Amygdala (tissue), 56 donors: ENCODE data around the gene KRTAP19-4.
"Not testable (repeated sequence)": the region's sequence is repeated elsewhere in the genome, so short reads cannot be mapped to it uniquely, and the experiment has no call there.

Experiments used
- DNase-seq, 56 donors: peaks; one replicate each; lab custom pipeline; 2025; lab: John Stamatoyannopoulos, UW

The KRTAP19-4 gene, protein sequence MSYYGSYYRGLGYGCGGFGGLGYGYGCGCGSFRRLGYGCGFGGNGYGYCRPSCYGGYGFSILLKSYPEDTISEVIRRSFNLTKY

GRCh38 chr21:30497065-30497464 lies at the start of gene KRTAP19-4:
Gene KRTAP19-4, minus strand, starts transcription at chr21:30497165. Its CDS starts 55 bp downstream, at chr21:30497110.
- no peak for DNase-seq

- DNase-seq, result no peak
Measured at GRCh38 chr21:30541764-30542163, 44.8 kb upstream of the KRTAP19-4 start, which contains the start of gene KRTAP19-6. Gene KRTAP19-6, minus strand, starts transcription at chr21:30541864. Its CDS starts 31 bp downstream, at chr21:30541833.

DNA sequence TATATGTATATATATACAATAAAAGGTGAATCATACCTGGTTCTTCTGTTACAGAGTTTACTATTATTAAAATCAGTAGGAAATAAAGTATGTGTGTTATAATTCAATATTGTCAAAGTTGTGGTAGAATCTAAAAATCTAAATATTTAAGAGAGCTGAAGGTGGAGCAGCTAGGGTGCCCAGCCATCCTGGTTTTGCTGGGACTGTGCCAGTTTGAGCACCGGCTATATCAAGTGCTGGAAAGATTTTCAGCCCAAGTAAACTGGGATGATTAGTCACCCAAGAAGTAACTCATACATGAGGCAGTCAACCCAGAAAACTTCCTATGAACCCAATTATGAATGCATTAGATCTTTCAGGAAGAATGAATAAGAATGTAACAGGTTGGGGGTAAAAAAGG lies 21.9 kb upstream of the KRTAP19-4 start:
- no peak for DNase-seq

DNA sequence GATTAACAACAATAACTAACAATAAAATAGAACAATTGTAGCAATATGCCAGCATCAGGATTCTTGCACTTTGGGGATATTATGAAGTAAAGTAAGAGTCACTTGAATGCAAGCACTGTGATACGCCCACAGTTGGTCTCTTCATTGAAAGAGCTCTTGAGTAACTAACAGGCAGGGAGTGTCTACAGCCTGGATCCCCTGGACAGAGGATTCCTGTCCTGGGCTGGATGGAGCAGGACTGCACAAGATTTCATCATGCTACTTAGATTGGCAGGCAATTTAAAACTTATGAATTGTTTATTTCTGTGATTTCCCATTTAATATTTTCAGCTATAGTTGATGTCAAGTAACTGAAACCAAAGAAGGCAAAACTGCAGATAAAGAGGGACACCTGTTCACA lies 18.7 kb upstream of the KRTAP19-4 start:
- DNase-seq, result no peak

- not testable (repeated sequence) for DNase-seq
Measured at GRCh38 chr21:30505621-30506205, 8.7 kb upstream of the KRTAP19-4 start.

- DNase-seq, result no peak
Measured at GRCh38 chr21:30502041-30502440, 5.1 kb upstream of the KRTAP19-4 start, which contains the start of gene KRTAP19-5. Gene KRTAP19-5, minus strand, starts transcription at chr21:30502141. Its CDS starts 51 bp downstream, at chr21:30502090.

DNA sequence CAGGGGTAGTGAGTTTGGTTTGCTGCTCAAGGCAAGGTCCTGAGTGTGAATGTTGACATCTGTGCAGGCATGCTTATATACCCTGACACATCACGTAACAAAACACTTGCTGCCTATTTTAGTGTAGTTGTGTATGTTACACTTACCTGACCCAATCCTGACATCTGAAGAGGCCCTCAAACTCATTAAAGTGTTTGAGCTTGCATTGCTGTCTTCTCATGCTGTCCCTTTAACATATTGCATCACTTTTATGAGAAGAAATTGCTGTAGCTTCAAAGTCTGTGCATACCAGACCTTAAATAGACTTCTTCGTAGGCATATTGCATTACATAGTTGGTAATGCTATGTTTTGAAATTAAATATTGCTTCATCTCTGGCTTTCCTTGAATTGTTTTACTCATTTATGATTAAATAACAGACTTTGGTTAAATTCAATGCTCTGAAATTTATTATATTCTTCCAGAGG lies 5.0 kb downstream of the KRTAP19-4 start, which contains the start of gene KRTAP19-3:
KRTAP19-3 (minus strand) TSS at position 51 of the 466 bp plus-strand sequence. CDS start 56 bp downstream, outside the sequence.
- no peak for DNase-seq

DNA sequence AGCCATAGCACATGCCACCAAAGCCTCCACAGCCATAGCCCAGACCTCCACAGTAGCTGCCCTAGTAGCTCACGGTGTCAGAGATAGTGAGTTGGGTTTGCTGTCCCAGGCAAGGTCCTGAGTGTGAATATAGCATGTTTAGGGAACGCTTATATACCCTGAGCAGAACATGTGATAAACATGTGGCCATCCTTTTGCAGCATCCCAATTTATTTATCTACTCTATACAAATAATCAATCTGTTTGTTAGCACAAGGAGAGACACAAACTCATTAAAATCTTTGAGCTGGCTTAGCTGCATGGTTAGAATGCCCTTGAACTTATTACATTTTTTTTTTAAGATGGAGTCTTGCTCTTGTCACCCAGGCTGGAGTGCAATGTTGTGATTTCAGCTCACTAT lies 9.6 kb downstream of the KRTAP19-4 start, which contains the start of gene KRTAP19-2:
KRTAP19-2 (minus strand) TSS at position 101 of the 400 bp plus-strand sequence; CDS start at position 13, 88 bp downstream.
- DNase-seq, result no peak

DNA sequence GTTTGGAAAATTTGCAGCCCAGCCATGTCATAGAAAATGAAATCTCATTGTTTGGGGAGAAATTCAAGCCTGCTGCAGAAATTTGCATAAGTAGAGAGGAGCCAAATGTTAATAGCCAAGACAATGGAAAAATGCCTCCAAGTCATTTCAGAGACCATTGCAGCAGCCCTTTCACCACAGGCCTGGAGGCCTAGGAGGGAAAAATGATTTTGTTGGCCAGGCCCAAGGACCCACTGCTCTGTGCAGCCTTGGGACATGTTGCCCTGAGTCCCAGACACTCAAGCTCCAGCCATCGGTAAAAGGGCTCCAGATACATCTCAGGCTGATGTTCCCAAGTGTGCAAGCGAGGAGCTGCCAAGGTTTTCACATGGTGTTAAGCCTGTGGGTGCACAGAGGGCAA lies 10.8 kb downstream of the KRTAP19-4 start:
- DNase-seq, result no peak

- DNase-seq, result no peak
Measured at GRCh38 chr21:30482130-30482529, 14.8 kb downstream of the KRTAP19-4 start.

DNA sequence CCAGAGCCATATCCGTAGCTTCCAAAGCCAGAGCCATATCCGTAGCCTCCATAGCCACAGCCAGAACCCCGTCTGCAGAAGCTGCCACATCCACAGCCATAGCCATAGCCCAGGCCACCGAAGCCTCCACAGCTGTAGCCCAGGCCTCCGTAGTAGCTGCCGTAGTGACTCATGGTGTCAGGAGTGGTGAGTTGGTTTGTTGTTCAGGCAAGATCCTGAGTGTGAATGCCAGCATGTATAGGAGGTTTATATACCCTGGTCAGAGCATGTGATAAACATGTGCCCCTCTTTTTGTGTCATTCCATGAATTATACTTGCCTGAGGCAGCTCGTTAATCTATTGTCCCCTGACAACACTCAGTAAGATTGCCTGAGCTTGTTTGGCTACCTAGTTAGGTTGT lies 16.8 kb downstream of the KRTAP19-4 start, which contains the start of gene KRTAP19-1:
KRTAP19-1 (minus strand) TSS at position 223 of the 400 bp plus-strand sequence; CDS start at position 173, 50 bp downstream.
- DNase-seq, result no peak

GRCh38 chr21:30479259-30479658 lies 17.7 kb downstream of the KRTAP19-4 start:
- no peak for DNase-seq

DNA sequence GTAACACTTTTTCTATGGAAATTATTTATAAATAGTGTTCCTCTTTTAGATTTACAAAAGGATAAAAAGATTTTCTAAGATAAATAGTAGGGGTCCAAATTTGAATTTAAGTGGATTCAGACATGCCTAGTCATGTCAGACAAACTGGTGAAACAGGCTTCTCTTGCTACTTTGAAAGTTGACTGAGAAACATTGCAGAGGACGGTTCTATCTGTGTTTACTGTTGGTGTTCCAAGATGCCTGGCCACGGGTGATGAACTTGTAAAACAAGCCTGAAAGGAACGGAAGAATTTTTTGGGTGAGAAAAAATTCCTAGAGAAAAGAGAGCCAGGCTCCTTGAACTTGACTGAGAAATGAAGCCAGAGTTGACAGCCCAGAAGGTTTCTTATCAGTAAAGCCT lies 19.0 kb downstream of the KRTAP19-4 start:
- no peak for DNase-seq

GRCh38 chr21:30468900-30469714 lies 27.9 kb downstream of the KRTAP19-4 start:
- no peak for DNase-seq

DNA sequence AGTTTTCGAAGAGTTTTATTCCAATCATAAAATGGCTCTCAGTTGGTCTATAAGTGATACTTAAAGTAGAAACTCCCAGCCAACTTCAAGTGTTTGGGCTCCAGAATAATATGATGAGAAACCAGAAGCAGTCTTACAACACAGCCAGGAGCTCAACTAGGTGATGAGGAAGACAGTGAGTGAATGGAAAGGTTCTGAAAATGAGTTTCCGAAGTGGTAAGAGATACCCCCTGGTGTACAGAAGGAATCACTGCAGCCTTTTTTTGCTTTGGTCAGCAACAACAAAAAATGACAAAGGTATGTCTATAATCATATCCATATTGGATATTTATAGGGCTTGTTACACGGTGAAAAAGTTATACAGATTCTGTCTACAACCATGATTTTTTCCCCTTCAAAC lies 33.3 kb downstream of the KRTAP19-4 start:
- no peak for DNase-seq

DNA sequence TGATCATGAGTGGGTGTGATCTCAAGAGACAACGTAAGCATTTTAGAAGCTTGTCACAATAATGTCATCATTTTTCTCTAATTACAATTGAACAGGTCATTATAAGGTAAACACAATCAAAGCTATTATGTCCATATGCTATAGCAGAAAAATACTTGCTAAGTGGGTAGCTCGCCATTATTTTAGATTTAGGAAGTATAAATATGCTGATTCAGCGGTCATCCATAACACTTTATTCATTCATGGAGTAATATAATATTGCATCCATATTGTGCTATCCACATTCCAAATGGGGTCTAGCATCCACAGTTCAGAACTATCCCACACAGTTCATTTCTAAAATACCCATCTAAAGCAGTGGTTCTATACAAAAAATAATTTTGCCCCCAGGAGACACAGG lies 48.5 kb downstream of the KRTAP19-4 start:
- no peak for DNase-seq

GRCh38 chr21:30447056-30447455 lies 49.9 kb downstream of the KRTAP19-4 start:
- DNase-seq, result no peak
